Naive thymus-derived CD8-positive, alpha-beta T cell (primary cell): ENCODE results near the gene CAMK4. TPM values are rescaled to one million over a fixed set of nuclear protein-coding genes. Genes with fewer than 3 reads are reported as not detected.

Experiments
- ATAC-seq, 2 donors: fragments of 150-1000 bp; cut with Tn5 transposase in 1 of 2; sonication (Bioruptor Pico), chemical (Tn5 transposase) in 1 of 2; 1 replicate in 1 of 2; 2 replicates in 1 of 2; pipeline ENCODE4 v1.10.0; 2021; ENCODE audit warnings: mild to moderate bottlenecking in 2 of 2, moderate library complexity in 2 of 2
- POLR2A ChIA-PET: fragments of 350-600 bp; sonication (Branson Sonifier 250); formaldehyde crosslinking; loops from one replicate; lab custom pipeline; 2021; ENCODE audit warnings: antibody characterized with exemption; lab: Charles Lee
- DNase-seq, 10 donors: peaks; one replicate each; pipeline versions ENCODE4 v3.0.0 to v3.0.0-alpha.2; 2020 to 2022
- H3K27ac Mint-ChIP-seq, 10 donors: one replicate each; pipeline ENCODE4 v1.8.0; 2020 to 2022; ENCODE audit warnings: mild to moderate bottlenecking in 10 of 10, mixed read lengths in 10 of 10, moderate library complexity in 4 of 10, inconsistent platforms in 1 of 10
- H3K27me3 Mint-ChIP-seq, 5 donors: one replicate each; pipeline ENCODE4 v1.8.0; 2021 to 2022; ENCODE audit warnings: mixed read lengths in 5 of 5
- H3K36me3 Mint-ChIP-seq, 3 donors: one replicate each; pipeline ENCODE4 v1.8.0; 2020 to 2022; ENCODE audit warnings: mixed read lengths in 3 of 3, mild to moderate bottlenecking in 2 of 3, inconsistent platforms in 1 of 3
- H3K4me1 Mint-ChIP-seq, 4 donors: one replicate each; pipeline ENCODE4 v1.8.0; 2021 to 2022; ENCODE audit warnings: mixed read lengths in 4 of 4
- H3K4me3 Mint-ChIP-seq, 10 donors: one replicate each; pipeline ENCODE4 v1.8.0; 2020 to 2022; ENCODE audit warnings: mild to moderate bottlenecking in 10 of 10, mixed read lengths in 10 of 10, moderate library complexity in 6 of 10, inconsistent platforms in 1 of 10
- H3K9me3 Mint-ChIP-seq, 9 donors: one replicate each; pipeline ENCODE4 v1.8.0; 2020 to 2022; ENCODE audit warnings: mixed read lengths in 9 of 9, mild to moderate bottlenecking in 3 of 9, inconsistent platforms in 1 of 9, moderate library complexity in 1 of 9
- polyA plus RNA-seq, 3 donors: library from polyadenylated mRNA; unstranded; fragments of 300-500 nt; fragmentation: Illumina TruSeq; gene quantifications; one replicate each; pipeline ENCODE4 v1.2.3, GENCODE V29; 2021
- total RNA-seq, 8 experiments: library from RNA in 2 of 8; stranded (reverse) in 2 of 8; gene quantifications; one replicate each; pipeline ENCODE4 v1.2.3 and lab custom pipeline; 2021 to 2026

Gene CAMK4
- total and polyA plus RNA-seq, 5 experiments from 2014 or later, result 93.3 to 307 (median 134) TPM

DNA sequence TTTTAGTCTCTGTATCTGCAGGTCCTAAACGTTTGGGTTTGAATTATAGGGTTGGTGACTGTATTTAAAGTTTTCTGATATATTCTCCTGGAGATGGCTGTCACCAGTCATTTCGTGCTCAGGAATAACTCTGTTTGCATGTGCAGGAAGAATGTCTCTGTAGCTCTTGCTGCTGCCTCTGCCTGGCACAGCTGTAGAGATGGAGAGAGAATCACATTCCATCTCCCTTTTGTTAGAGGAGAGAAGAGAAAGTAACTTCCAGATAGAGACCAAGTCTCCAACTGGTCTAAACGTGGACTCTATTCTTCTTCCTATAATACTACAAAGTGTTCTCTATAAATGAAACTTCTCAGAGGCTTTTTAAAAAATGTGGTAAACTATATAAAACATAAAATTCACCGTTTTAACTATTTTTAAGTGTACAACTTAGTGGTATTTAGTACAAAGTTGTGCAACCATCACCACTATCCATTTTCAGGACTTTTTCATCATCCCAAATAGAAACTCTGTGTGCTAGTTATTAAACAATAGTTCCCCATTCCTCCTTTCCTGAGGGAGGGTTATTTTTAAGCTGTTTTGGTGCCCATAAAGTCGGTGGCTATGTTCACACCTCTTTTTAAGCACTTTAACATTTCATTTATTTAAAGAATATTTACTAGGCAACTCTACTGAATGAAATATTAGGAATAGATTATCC, 308.9 kb downstream of the CAMK4 start:
- no peak for DNase-seq
- no peaks in the 10 kb centered on the region for H3K36me3 Mint-ChIP-seq
- H3K27ac Mint-ChIP-seq, result peak overlapping the region in 4 of 10 donors; percentile 18 to 80 (median 51)
- H3K9me3 Mint-ChIP-seq, result peaks cover 0 to 10% (median 0%) of the 10 kb centered on the region in 9 donors
- peaks cover 0 to 4% (median under 1%) of the 10 kb centered on the region in 5 donors for H3K27me3 Mint-ChIP-seq
- peaks cover 8 to 23% (median 11%) of the 10 kb centered on the region in 4 donors for H3K4me1 Mint-ChIP-seq
- ATAC-seq, result no peak
- H3K4me3 Mint-ChIP-seq, result no peak overlapping the region
- POLR2A ChIA-PET, result no interaction called here

GRCh38 chr5:111535879-111536549, 311.8 kb downstream of the CAMK4 start:
- Mint-ChIP-seq H3K36me3 (peaks cover 0 to 1% (median 0%) of the 10 kb centered on the region in 3 donors), H3K27ac (no peak overlapping the region), H3K4me1 (peaks cover 0 to 6% (median 1%) of the 10 kb centered on the region in 4 donors), H3K4me3 (no peak overlapping the region), H3K9me3 (peaks cover 0 to 5% (median 0%) of the 10 kb centered on the region in 9 donors), H3K27me3 (peaks cover 7 to 21% (median 10%) of the 10 kb centered on the region in 5 donors)
- DNase-seq (no peak), ATAC-seq (no peak)
- POLR2A ChIA-PET, result no interaction called here

DNA sequence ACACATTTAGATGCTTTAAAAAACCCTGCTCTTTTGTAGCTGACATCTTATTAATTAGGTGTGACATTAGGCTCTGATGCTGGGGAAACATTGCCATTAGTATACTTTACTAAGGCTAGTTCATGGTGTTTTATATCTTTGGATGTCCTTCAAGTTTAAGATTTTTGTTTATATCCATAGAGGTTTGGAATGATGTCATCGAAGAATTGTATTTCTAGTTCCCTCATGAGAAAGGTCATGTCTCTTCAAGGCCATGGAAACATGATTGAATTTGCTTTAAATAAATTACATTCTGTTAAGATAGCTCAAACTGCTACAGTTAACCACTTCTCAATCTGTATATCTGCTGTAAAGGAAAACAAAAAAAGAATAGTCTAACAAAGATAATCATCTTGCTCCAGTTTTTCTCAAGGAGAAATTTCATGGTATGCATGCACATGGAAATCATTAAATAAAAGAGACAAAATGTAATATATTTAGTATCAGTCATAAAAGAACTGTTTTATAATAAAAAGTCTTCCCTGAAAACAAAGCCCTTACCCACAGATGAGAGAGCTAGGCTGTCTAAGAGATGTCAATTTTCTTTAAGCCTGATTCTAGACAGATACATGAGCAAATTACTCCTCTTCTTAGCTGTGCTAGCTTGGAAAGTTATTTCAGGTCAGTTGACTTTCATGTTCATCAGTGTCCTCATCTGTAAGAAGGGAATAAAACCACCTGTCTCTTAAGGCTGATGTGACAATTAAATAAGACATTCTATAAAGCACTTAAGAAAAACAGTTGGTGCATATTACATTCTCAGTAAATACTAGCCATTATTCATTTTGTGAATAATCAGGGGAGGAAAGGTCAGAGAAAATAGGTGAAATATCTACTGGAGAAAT, 313.2 kb downstream of the CAMK4 start:
- ATAC-seq, result no peak
- Mint-ChIP-seq H3K9me3 (peaks cover 0 to 5% (median 0%) of the 10 kb centered on the region in 9 donors), H3K27me3 (peaks cover 7 to 21% (median 10%) of the 10 kb centered on the region in 5 donors), H3K4me1 (no peaks in the 10 kb centered on the region), H3K36me3 (peaks cover 0 to 1% (median 0%) of the 10 kb centered on the region in 3 donors), H3K4me3 (no peak overlapping the region), H3K27ac (no peak overlapping the region)
- POLR2A ChIA-PET, result no interaction called here
- no peak for DNase-seq

Other genes starting within 250 kb of the CAMK4 start
- gene TSLP, start 152.7 kb upstream of the CAMK4 start, total RNA-seq, result under 1 TPM; 0.23 to 0.41 TPM
- under 1 TPM; 0.14 to 0.20 (median 0.17) TPM for gene TSLP, start 152.7 kb upstream of the CAMK4 start, polyA plus RNA-seq
- 10 to 100 TPM; 34.6 to 36.7 TPM for gene WDR36, start 132.0 kb upstream of the CAMK4 start, total RNA-seq
- 10 to 100 TPM; 18.0 to 25.2 (median 22.9) TPM for gene WDR36, start 132.0 kb upstream of the CAMK4 start, polyA plus RNA-seq